VCaP (cell line): Measurements from ENCODE around the gene FAM120B.
A peak's percentile ranks its signal among the peaks of the same experiment; 100 is the strongest.

Experiments
- H3K27ac ChIP-seq: fragments of 450-650 bp; 2 replicates; pipeline ENCODE4 v1.5.1; 2017
- TF ChIP-seq, protein P1 (sequence below): fragments of 450-650 bp; conservative IDR thresholded peaks from 2 replicates; pipeline ENCODE4 v1.5.1; 2017; ENCODE audit warnings: mild to moderate bottlenecking, moderate library complexity

FAM120B gene

DNA sequence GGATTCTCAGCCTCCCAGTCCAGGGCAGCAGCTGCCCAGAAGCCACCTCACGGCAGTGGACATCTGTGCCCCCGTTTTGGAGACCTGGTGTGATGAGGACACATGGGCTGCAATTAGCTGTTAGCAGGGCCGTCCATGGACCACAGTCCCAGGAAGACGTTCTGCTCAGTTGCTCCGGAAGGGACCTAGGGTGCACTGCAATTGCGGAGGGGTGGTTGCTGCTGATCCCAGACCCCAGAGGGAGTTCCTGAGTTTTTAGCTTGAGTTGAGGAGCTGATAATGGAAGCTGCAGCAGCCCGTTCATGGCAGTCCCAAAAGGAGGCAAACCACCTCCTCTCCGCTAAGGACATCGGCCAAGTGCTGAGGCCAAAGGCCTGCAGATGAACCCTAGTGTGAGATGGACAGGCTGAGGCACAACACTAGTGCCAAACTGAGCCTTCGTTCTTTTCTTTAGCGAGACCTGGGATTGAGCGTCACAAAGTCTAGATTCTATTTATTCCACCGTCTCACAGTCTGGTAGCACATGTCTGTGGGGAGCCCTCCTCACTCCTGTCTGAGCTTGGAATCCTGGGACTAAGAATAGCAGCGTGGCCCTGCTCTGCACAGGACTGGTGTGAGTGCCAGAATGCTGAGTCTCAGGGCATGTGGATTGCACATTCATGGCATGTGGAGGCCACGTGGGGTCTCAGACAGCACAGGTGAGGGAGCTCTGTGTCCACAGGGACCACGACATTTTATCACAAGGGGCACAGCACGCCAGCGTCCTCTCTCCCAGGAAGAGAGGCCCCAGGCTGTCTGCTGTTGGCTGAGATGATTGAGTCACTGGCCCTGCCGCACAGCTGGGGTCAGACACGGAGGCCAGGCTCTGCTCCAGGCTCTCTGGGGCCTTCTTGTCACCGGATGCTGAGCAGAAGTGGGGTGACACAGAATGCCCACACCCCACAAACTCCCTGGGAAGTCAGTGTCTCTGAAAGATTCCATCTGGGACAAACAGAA, 133.1 kb downstream of the FAM120B start:
- TF ChIP-seq, protein P1, sequence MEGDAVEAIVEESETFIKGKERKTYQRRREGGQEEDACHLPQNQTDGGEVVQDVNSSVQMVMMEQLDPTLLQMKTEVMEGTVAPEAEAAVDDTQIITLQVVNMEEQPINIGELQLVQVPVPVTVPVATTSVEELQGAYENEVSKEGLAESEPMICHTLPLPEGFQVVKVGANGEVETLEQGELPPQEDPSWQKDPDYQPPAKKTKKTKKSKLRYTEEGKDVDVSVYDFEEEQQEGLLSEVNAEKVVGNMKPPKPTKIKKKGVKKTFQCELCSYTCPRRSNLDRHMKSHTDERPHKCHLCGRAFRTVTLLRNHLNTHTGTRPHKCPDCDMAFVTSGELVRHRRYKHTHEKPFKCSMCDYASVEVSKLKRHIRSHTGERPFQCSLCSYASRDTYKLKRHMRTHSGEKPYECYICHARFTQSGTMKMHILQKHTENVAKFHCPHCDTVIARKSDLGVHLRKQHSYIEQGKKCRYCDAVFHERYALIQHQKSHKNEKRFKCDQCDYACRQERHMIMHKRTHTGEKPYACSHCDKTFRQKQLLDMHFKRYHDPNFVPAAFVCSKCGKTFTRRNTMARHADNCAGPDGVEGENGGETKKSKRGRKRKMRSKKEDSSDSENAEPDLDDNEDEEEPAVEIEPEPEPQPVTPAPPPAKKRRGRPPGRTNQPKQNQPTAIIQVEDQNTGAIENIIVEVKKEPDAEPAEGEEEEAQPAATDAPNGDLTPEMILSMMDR, result no peak
- no peak overlapping the region for H3K27ac ChIP-seq

DNA sequence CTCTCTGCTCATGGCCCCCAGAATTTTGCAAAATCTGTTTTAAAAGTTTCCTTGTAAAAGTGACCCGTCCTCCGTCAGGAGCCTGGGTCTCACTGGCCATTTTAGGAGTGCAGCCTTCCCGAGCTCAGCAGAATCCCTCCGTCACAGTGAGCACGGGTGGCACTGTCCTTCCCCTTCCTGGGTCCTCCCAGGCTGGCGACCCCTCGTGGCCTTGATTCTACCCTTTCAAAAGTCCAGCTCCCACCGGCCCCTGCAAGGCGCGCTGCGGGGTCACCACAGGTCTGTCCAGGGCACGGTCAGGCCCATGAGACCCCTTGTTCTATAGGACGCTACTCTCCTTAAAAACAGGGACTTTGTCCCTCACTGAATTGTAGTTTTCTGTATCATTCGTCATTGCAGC, 133.9 kb downstream of the FAM120B start:
- TF ChIP-seq, protein P1, result no peak
- no peak overlapping the region for H3K27ac ChIP-seq

DNA sequence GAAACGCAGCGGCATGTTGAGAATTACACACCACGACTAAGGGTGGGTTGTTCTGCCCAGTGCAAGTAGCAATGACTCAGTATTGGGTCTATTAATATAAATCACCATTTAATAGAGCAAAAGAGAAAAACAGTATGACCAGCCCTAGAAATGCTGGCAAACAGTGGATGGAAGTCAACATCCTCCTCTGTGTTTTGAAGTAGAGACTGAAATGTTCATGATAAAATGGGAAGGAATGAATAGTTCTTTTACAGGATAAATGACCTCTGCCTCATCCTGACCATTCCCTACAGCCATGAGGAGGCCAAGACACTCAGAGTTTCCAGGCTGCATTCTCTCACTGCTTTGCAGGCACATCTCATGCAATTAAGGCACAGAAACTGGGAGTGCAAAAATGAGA, 134.8 kb downstream of the FAM120B start:
- TF ChIP-seq, protein P1, result no peak
- H3K27ac ChIP-seq, result no peak overlapping the region

DNA sequence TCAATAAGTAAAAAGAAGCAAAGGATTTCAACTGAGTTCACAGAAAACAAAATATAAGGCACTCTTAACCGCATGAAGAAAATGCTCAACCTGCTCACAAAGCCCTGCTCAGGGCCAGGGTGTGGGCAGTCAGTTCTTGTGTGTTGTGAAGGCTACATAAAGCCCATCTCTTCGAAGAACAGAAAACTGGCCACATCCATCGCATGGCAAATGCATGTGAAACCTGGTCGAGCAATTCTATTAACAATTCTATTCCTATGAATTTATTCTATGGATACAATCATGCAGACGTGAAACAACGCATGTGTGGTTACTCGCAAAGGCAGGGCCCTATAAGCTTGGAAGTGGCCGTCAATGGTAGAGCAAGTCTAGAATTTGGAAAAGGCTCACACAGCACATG, 136.0 kb downstream of the FAM120B start:
- no peak overlapping the region for H3K27ac ChIP-seq
- TF ChIP-seq, protein P1, result no peak

DNA sequence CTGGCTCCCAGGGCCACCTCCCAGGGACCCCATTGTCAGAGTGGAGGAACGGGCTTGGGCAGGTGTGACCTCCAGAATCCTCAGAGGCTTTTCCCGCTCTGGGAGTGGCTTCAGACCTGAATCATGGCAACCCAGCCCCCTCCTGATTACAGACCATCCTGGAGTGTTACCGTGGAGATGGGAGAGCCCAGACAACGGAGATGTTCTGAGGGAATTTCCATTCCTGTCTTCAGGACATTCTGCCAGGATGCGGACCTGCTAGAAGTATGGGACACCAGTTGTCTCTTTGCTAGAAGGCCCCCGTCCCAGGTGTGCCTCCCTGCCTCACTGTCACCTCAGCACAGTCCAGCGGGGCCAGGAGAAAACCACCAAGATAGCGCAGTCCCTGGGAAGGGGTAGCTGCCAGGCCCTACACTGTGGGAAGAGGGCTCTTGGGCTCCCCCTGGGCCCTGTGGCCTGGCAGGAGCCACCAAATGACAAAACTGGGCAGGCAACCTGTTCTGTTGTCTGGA, 136.6 kb downstream of the FAM120B start:
- TF ChIP-seq, protein P1, result peak; percentile 54
- no peak overlapping the region for H3K27ac ChIP-seq

DNA sequence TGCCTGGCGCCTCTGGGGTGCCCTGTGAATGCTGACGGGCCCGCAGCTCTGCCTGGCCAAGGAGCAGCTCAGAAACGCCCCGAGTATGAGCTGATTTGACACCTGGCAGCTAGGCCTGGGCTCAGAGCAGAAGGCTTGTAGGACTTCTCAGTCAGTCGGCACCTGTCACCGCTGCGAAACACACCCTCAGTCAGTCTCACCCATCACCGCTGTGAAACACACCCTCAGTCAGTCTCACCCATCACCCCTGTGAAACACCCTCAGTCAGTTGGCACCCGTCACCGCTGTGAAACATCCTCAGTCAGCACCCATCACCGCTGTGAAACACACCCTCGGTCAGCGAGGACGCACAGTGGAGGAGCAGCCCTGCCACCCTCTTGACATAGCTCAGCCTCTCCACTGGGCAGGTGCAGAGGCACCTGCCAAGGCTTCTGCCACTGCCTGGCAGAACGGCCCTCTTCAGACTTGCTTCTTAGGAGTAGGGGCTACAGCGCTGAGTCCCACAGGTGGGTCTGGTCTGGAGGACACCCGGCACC, 137.6 kb downstream of the FAM120B start:
- TF ChIP-seq, protein P1, result no peak
- H3K27ac ChIP-seq, result no peak overlapping the region

DNA sequence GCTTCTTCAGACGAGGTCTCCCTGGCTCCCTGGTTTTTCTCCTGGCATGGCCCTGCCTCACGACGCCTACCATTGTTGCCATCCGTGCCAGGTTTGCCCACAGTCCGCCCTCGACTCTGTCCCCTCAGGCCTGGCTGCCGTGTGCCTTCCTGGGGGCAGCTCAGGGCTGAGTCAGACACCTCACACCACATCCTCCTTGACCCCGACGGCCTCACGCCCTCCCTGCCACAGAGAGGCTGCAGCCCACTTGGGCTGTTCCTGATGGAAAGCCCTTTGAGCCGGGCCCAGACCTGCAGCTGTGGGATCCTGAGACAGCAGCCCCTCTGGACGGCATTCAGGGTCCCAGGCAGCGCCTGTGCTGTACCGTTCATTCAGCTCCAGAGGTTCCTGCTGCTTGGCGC, 138.3 kb downstream of the FAM120B start:
- no peak overlapping the region for H3K27ac ChIP-seq
- TF ChIP-seq, protein P1, result no peak
